Mesenteric fat pad (tissue), 1 donor: Measurements from ENCODE around the gene MEIS1. TPM values are rescaled to one million over a fixed set of nuclear protein-coding genes. Genes with fewer than 3 reads are reported as not detected.

Experiments
- DNase-seq: peaks from one replicate; pipeline ENCODE4 v3.0.0-alpha.2; 2020; ENCODE audit warnings: low spot score
- total RNA-seq: library from RNA; stranded (reverse); fragmentation: NEBNext Ultra II Directional; extraction: Animal tissue kit (Norgen Biotek cat#: 25700); gene quantifications from one replicate; pipeline ENCODE4 v1.2.1, GENCODE V29; 2021
- donor health status: DM: yes; HTN: yes; CAD: no.

The MEIS1 gene
- total RNA-seq, 1 donor from 2014 or later: 31.7 TPM

GRCh38 chr2:66506265-66506664, 71.3 kb downstream of the MEIS1 start:
- no peak for DNase-seq

GRCh38 chr2:66507673-66508201, 72.8 kb downstream of the MEIS1 start:
- DNase-seq: no peak

GRCh38 chr2:66508484-66509071, 73.7 kb downstream of the MEIS1 start:
- no peak for DNase-seq

- no peak for DNase-seq
Observed at GRCh38 chr2:66509326-66509811, 74.4 kb downstream of the MEIS1 start.

GRCh38 chr2:66512626-66513025, 77.7 kb downstream of the MEIS1 start:
- DNase-seq: no peak

GRCh38 chr2:66515743-66516142, 80.8 kb downstream of the MEIS1 start:
- DNase-seq: no peak

- DNase-seq: no peak
Observed at GRCh38 chr2:66516499-66516898, 81.6 kb downstream of the MEIS1 start.

GRCh38 chr2:66517772-66518171, 82.8 kb downstream of the MEIS1 start:
- no peak for DNase-seq

- no peak for DNase-seq
Observed at GRCh38 chr2:66519264-66519843, 84.4 kb downstream of the MEIS1 start.

- no peak for DNase-seq
Observed at GRCh38 chr2:66521291-66521922, 86.5 kb downstream of the MEIS1 start.

GRCh38 chr2:66522611-66523376, 87.9 kb downstream of the MEIS1 start:
- DNase-seq: no peak

- DNase-seq: no peak
Observed at GRCh38 chr2:66523377-66523969, 88.5 kb downstream of the MEIS1 start.

- no peak for DNase-seq
Observed at GRCh38 chr2:66523990-66524389, 89.1 kb downstream of the MEIS1 start.

GRCh38 chr2:66525606-66526005, 90.7 kb downstream of the MEIS1 start:
- no peak for DNase-seq

GRCh38 chr2:66526180-66526579, 91.3 kb downstream of the MEIS1 start:
- no peak for DNase-seq

GRCh38 chr2:66528974-66529724, 94.2 kb downstream of the MEIS1 start:
- no peak for DNase-seq

GRCh38 chr2:66530651-66531050, 95.7 kb downstream of the MEIS1 start:
- no peak for DNase-seq

GRCh38 chr2:66531155-66531554, 96.2 kb downstream of the MEIS1 start:
- no peak for DNase-seq

GRCh38 chr2:66531567-66531966, 96.6 kb downstream of the MEIS1 start:
- no peak for DNase-seq
